ENCODE data around the gene GAGE12G. TPM values are rescaled to one million over a fixed set of nuclear protein-coding genes. Genes with fewer than 3 reads are reported as not detected.
"Not testable (repeated sequence)": the region's sequence is repeated elsewhere in the genome, so short reads cannot be mapped to it uniquely, and the experiment has no call there.

Gene GAGE12G
- total and polyA plus RNA-seq, 9 of the 15 experiments (the other 6 are each of a cell fraction or from before 2014, with no cell fraction given), result 0.77 to 467 (median 0.77) TPM; not detected in 6

DNA sequence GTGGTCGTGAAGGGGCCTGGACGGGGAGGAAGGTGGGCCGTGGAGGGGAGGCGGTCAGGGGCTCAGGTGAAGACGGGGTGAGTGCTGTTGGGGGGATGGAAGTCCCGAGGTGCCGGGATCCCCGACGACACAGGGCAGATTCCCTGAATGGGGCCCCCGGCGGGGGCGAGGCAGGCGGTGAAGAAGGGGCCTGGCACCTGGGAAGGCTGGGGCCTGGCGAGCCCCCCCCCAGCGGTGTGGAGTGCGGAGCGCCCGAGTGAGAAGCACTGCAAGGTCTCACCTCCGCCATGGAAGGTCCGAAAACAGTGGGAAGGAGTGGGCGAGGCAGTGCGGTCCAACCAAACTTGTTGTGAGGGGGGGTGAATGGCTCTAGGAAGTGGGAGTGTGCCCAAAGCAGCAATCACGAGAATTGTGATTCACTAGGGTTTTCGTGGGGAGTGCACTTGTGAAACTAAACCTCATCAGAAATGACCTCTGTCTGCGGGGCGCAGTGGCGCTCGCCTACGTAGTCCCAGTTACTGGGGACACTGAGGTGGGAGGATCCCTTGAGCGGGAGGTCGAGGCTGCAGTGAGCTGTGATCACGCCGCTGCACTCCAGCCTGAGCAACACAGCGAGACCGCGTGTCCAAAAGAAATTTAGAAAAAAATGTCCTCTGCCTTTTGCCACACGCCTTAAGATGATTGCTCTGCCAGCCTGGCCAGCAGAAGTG, 19.7 kb downstream of the GAGE12G start:
- CTCF ChIA-PET (ENCODE audit: low intra/inter-chr PET ratio); POLR2A ChIA-PET; in situ Hi-C loops (cut with MboI); H3K4me1 ChIP-seq (replicated peaks in 1 of 2; ENCODE audit: control insufficient read depth in 2 of 2, insufficient read depth in 2 of 2, low read length in 2 of 2); H3K36me3 ChIP-seq (ENCODE audit: control insufficient read depth, insufficient read depth, low read length); intact Hi-C loops (cut with micrococcal nuclease); H3K27ac ChIP-seq (ENCODE audit: extremely low read depth, low read depth, low read length); DNase-seq (ENCODE audit: extremely low read depth in 1 of 4, low spot score in 3 of 4); FAIRE-seq; ATAC-seq; H3K9me3 ChIP-seq (replicated peaks; ENCODE audit: control insufficient read depth, insufficient read depth, low read depth, low read length); H2AFZ ChIP-seq (ENCODE audit: low read depth, low read length); H3K27me3 ChIP-seq (ENCODE audit: control insufficient read depth in 2 of 2, insufficient read depth in 2 of 2, low read length in 2 of 2); H3K79me2 ChIP-seq (ENCODE audit: control insufficient read depth, insufficient read depth, low read length); H3K9me1 ChIP-seq (ENCODE audit: control insufficient read depth, insufficient read depth, low read length); H4K20me1 ChIP-seq (replicated peaks; ENCODE audit: control insufficient read depth, insufficient read depth, low read length): not testable (repeated sequence)
- TF ChIP-seq, protein P1, sequence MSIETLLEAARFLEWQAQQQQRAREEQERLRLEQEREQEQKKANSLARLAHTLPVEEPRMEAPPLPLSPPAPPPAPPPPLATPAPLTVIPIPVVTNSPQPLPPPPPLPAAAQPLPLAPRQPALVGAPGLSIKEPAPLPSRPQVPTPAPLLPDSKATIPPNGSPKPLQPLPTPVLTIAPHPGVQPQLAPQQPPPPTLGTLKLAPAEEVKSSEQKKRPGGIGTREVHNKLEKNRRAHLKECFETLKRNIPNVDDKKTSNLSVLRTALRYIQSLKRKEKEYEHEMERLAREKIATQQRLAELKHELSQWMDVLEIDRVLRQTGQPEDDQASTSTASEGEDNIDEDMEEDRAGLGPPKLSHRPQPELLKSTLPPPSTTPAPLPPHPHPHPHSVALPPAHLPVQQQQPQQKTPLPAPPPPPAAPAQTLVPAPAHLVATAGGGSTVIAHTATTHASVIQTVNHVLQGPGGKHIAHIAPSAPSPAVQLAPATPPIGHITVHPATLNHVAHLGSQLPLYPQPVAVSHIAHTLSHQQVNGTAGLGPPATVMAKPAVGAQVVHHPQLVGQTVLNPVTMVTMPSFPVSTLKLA (conservative IDR thresholded peaks at IDR 0.05), result 0 out of 4 replicates have a peak, but pooled peaks of 1 of the 2 experiments have one; percentile 20
- peak; percentile 39; the same call in 1 of the 2 replicates for TF ChIP-seq EP400 (IDR thresholded peaks at IDR 0.05)
- TF ChIP-seq EGR1 (conservative IDR thresholded peaks at IDR 0.05), result peak; percentile 45; the same call in 1 of the 2 replicates
- 0 out of 2 replicates have a peak, but pooled peaks have one; percentile 21 for TF ChIP-seq VEZF1 (CRISPR knock-in tag; IDR thresholded peaks at IDR 0.05)
- TF ChIP-seq, protein P2, sequence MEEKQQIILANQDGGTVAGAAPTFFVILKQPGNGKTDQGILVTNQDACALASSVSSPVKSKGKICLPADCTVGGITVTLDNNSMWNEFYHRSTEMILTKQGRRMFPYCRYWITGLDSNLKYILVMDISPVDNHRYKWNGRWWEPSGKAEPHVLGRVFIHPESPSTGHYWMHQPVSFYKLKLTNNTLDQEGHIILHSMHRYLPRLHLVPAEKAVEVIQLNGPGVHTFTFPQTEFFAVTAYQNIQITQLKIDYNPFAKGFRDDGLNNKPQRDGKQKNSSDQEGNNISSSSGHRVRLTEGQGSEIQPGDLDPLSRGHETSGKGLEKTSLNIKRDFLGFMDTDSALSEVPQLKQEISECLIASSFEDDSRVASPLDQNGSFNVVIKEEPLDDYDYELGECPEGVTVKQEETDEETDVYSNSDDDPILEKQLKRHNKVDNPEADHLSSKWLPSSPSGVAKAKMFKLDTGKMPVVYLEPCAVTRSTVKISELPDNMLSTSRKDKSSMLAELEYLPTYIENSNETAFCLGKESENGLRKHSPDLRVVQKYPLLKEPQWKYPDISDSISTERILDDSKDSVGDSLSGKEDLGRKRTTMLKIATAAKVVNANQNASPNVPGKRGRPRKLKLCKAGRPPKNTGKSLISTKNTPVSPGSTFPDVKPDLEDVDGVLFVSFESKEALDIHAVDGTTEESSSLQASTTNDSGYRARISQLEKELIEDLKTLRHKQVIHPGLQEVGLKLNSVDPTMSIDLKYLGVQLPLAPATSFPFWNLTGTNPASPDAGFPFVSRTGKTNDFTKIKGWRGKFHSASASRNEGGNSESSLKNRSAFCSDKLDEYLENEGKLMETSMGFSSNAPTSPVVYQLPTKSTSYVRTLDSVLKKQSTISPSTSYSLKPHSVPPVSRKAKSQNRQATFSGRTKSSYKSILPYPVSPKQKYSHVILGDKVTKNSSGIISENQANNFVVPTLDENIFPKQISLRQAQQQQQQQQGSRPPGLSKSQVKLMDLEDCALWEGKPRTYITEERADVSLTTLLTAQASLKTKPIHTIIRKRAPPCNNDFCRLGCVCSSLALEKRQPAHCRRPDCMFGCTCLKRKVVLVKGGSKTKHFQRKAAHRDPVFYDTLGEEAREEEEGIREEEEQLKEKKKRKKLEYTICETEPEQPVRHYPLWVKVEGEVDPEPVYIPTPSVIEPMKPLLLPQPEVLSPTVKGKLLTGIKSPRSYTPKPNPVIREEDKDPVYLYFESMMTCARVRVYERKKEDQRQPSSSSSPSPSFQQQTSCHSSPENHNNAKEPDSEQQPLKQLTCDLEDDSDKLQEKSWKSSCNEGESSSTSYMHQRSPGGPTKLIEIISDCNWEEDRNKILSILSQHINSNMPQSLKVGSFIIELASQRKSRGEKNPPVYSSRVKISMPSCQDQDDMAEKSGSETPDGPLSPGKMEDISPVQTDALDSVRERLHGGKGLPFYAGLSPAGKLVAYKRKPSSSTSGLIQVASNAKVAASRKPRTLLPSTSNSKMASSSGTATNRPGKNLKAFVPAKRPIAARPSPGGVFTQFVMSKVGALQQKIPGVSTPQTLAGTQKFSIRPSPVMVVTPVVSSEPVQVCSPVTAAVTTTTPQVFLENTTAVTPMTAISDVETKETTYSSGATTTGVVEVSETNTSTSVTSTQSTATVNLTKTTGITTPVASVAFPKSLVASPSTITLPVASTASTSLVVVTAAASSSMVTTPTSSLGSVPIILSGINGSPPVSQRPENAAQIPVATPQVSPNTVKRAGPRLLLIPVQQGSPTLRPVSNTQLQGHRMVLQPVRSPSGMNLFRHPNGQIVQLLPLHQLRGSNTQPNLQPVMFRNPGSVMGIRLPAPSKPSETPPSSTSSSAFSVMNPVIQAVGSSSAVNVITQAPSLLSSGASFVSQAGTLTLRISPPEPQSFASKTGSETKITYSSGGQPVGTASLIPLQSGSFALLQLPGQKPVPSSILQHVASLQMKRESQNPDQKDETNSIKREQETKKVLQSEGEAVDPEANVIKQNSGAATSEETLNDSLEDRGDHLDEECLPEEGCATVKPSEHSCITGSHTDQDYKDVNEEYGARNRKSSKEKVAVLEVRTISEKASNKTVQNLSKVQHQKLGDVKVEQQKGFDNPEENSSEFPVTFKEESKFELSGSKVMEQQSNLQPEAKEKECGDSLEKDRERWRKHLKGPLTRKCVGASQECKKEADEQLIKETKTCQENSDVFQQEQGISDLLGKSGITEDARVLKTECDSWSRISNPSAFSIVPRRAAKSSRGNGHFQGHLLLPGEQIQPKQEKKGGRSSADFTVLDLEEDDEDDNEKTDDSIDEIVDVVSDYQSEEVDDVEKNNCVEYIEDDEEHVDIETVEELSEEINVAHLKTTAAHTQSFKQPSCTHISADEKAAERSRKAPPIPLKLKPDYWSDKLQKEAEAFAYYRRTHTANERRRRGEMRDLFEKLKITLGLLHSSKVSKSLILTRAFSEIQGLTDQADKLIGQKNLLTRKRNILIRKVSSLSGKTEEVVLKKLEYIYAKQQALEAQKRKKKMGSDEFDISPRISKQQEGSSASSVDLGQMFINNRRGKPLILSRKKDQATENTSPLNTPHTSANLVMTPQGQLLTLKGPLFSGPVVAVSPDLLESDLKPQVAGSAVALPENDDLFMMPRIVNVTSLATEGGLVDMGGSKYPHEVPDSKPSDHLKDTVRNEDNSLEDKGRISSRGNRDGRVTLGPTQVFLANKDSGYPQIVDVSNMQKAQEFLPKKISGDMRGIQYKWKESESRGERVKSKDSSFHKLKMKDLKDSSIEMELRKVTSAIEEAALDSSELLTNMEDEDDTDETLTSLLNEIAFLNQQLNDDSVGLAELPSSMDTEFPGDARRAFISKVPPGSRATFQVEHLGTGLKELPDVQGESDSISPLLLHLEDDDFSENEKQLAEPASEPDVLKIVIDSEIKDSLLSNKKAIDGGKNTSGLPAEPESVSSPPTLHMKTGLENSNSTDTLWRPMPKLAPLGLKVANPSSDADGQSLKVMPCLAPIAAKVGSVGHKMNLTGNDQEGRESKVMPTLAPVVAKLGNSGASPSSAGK (IDR thresholded peaks at IDR 0.05), result peak; percentile 51; the same call in 1 of the 2 replicates
- Histone ChIP-seq H3K4me2 (ENCODE audit: insufficient read depth, low read length) (peak overlapping the region; percentile 48; the same call in 1 of the 2 replicates), H3K4me3 (peak overlapping the region; percentile 39), H3K9ac (ENCODE audit: insufficient read depth in 1 of 2, low read depth in 2 of 2, low read length in 2 of 2) (peak overlapping the region; percentile 20 to 86; a peak in 1 of 4 replicates)
- TSS peak; percentile 89 for BruUV-seq (replicated peaks)
- WGBS (ENCODE audit: insufficient coverage, low coverage, missing lambda C conversion rate), result 35% methylated on average over 17 of the region's 37 CpGs

Data from K562 (cell line).